Suppressor macrophage treated with lipopolysaccharide for 1 hour (primary cell): ENCODE measurements around the gene CAMKK2.
A peak's percentile ranks its signal among the peaks of the same experiment; 100 is the strongest.
"Not testable (repeated sequence)": the region's sequence is repeated elsewhere in the genome, so short reads cannot be mapped to it uniquely, and the experiment has no call there.

ENCODE experiments used
- DNase-seq, 3 donors: peaks; one replicate each; pipeline ENCODE4 v3.0.0-alpha.2; 2020 to 2022

Gene CAMKK2

DNA sequence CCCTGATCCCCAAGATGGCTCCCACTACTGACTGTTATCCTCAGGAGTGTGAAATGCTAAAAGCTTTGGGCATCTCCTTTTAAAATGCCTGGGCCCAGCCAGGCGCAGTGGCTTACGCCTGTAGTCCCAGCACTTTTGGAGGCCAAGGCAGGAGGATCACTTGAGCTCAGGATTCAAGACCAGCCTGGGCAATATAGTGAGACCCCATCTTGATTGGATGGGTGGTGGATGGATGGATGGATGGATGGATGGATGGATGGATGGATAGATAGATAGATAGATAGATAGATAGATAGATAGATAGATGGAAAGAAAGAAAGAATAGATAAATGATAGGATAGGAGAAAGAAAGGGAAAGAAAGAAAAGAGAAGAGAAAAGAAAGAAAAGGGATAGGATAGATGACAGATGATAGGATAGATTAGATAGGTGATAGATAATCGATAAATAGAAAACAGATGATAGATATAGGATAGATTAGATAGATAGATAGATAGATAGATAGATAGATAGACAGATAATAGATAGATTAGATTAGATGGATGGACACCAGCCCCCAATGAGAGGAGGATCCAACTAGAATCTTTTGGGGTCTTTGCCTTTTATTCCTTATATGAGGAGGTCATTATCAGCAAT is 77.0 kb downstream of the CAMKK2 start:
- DNase-seq: no peak

DNA sequence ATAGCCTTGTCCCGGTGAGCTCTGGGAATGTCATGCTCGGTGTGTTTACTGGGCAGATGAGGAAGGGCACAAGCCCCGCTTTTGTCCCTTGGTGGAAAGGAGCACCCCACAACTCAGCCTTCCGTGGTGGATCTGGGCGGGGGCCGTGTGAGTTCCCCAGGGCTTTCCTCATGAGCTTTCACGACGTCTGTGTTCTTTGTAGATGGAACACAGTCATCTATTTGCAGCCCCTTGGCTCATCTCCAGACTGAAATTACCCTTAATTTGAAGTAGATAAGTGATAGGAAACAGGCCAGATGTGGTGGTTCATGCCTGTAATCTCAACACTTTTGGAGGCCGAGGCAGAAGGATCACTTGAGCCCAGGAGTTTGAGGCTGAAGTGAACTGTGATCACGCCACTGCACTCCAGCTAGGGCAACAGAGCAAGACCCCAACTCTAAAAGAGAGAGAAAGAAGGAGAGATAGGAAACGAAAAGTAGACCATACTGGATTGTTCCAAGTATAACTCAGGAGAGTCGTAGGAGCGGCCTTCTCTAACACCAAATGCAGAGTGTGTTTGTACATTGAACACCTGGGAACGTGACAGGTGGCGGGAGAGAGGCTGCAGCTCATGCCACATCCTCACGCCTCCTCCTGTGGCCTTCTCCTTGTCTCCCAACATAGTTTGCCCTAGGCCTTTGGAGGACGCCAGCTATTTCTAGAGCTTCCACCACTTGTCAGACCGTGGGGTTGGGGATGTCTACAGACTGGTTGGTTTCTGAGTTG is 77.7 kb downstream of the CAMKK2 start:
- DNase-seq: no peak

DNA sequence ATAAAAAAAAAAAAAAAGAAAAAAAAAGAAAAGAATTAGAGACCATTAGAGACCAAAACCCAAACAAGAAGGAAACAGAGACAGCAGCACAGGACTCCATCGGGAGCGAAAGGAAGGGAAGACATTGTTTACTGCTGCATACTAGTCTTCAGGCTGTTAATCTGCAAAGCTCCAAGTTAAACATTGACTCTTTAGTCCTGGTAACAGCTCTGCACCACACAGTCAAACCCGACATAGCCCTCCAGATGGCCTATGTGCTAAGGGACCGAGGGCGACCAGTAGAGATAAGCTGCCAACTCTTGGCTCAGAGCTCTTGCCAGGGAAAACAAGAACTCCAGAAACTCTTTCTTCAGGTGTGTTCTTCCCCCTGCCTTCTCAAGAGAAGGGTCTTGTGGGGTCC is 78.7 kb downstream of the CAMKK2 start:
- no peak for DNase-seq

DNA sequence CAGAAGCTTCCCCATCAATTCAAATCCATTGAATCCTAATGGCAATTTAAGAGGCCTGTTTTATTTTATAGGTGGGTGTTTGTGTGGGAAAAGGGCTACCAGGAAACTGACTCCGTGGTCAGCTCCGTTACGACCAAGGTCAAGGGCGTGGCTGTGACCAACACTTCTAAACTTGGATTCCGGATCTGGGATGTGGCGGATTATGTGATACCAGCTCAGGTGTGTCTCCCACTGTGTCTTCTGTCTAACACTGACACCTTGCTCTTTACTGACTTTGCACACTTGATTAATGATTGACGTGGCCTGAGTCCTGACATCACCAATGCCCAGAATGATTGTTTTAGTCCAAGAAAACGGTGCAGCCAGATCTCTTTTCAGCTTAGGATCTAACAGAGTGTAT is 79.4 kb downstream of the CAMKK2 start:
- no peak for DNase-seq

DNA sequence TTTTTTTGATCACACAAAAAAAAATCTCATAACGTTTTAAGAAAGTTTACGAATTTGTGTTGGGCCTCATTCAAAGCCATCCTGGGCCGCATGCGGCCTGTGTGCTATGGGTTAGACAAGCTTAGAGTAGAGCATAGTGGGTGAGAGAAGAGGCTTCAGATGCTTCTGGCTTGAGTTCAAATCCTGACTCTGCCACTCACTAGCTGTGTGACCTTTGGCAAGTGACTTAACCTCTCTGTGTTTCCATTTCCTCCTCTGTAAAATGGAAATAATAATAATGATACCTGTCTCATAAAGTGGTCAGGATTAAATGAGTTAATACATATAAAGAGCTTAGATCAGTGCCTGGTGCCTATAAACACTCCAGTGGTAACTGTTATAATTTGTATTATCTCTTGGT is 80.4 kb downstream of the CAMKK2 start:
- no peak for DNase-seq

DNA sequence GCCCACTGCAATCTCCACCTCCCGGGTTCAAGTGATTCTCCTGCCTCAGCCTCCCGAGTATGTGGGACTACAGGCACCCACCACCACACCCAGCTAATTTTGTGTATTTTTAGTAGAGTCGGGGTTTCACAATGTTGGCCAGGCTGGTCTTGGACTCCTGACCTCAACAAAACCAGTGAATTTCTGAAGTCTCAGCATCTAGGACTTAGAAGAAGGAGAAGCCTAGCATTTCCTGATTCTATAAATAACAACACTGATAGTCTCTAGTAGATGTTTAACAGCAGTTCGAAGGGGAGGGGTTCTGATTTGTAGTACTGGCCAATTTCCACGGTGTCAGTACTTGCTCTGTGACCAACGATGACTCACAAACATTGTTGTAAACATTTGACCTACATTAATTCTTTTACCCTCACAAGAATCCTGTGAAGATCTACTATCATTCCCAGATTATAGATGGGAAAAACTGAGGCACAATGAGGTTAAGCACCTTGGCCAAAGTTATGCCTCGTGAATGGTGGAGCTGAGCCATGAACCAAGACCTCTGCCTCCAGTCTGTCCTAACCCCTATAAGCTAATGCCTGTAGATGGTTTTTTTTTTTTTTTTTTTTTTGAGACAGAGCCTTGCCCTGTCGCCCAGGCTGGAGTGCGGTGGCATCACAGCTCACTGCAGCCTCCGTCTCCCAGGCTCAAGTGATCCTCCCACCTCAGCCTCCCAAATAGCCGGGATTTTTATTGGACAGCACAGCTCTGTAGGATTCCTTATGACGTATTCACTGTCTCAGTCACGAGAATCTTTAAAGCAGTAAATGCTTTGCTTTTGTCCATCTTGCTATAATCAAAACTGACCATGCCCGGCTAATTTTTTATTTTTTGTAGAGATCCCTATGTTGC is 81.4 kb downstream of the CAMKK2 start:
- DNase-seq: peak; percentile 86 to 97 (median 95)

DNA sequence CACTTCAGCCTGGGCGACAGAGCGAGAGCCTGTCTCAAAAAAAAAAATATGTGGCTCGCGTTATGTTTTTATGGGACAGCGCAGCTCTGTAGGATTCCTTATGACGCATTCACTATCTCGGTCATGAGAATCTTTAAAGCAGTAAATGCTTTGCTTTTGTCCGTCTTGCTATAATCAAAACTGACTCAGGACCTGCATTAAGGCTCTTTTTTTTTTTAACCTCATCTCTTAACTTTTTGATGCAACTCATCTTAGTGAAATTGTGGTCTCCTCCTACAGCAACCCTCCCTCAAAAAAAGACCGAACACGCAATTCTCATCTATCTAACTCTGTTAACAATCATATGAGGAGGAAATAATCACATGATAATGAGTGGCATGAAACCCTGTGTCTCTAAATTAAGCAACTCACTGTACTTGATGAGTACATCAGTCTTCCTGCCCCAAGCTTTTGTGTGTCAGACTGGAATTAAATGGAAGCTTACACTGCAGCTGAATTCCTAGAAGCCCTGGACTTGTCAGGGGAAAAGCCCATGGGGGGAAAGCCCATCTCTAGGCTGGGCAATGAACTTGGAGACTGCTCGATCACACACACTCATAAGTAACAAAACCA is 82.2 kb downstream of the CAMKK2 start:
- peak; percentile 91 to 99 (median 98) for DNase-seq

DNA sequence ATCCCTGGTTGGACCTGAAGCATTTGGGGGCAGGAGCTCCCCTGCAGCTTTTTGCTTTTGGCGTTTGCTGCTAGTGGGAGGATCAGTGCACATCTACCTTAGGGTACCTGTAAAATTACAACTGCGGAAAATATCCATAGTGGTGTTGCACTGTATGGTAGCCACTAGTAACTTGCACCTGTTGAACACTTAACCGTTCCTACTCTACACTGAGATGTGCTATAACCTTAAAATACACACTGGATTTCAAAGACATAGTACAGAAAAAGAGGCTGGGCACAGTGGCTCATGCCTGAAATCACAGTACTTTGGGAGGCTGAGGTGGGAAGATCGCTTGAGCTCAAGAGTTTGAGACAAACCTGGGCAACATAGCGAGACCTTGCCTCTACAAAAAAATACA is 83.6 kb downstream of the CAMKK2 start:
- DNase-seq: no peak

DNA sequence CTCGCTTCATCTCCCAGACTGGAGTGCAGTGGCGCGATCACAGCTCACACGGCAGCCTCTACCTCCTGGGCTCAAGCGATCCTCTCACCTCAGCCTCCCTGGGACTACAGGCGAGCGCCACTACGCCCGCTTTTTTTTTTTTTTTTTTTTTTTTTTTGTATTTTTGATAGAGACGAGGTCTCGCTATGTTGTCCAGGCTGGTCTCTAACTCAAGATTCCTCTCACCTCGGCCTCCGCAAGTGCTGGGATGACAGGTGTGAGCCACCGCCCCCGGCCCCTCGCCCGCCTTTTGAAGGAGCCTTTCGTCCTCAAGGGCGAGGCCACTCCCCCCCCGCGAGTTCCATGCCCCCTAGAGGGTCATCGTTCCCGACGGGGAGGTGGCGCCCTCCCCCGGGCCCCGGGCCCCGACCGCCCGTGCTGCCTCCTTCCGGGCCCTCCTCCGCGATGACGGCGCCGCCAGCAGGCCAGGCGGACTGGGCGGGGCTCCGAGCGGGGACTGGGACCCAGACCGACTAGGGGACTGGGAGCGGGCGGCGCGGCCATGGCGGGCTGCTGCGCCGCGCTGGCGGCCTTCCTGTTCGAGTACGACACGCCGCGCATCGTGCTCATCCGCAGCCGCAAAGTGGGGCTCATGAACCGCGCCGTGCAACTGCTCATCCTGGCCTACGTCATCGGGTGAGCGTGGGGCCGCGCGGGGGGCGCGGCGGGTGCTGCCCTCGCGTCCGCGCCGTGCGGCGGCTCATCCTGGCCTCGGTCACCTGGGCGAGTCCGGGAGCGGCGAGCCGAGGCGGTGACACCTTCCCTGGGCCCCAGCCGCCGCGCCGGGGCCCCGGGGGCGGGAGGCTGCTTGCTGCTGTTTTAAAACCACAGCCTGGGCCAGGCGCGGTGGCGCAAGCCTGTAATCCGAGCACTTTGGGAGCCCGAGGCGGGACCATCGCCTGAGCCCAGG is 86.6 kb downstream of the CAMKK2 start, which contains the start of gene P2RX4:
P2RX4 (plus strand) TSS at position 506 of the 949 bp plus-strand sequence; CDS start at position 542, 36 bp downstream.
- peak; percentile 93 to 98 (median 96) for DNase-seq

DNA sequence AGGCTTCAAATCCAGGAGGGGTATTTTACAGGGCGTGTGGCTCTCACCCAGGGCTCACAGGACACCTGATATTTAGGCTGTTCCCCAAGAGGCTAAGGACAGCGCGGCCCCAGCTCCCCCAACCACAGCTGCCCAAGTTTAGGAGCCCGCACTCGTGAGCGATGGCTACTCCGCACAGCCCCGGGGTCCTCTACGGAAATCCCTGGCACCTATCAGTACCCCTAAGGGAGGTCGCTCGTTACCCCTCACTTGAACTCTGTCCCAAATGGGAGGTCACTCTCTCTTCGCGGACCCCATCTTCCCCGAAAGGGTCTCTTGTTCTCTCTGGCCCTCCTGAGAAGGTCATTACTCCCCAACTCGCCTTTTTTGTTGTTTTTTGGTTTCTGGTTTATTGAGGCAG is 87.3 kb downstream of the CAMKK2 start:
- no peak for DNase-seq

DNA sequence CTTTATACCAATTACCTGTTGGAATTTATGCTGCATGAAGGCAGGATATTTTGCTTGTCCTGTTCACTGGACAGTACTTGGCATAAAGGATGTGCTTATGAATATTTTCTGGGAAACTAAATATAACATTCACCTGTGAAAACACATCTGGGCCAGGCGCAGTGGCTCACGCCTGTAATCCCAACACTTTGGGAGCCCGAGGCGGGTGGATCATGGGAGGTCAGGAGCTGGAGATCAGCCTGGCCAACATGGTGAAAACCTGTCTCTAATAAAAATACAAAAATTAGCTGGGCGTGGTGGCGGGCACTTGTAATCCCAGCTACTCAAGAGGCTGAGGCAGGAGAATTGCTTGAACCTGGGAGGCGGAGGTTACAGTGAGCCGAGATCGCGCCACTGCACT is 87.9 kb downstream of the CAMKK2 start:
- not testable (repeated sequence) for DNase-seq

DNA sequence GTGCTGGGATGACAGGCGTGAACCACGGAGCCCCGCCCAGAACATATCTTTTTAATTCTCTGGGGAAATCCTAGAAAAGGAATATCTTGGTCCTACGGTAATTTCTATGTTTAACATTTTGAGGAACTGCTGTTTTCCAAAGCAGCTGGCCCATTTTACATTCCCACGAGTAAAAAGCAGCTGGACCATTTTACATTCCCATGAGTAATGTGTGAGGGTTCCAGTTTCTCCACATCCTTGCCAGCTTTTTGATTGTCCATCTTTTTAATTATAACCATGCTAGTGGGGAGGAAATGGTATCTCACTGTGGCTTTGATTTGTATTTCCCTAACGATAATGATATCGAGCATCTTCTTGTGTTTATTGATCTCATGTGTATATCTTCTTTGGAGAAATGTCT is 91.0 kb downstream of the CAMKK2 start:
- DNase-seq: no peak

DNA sequence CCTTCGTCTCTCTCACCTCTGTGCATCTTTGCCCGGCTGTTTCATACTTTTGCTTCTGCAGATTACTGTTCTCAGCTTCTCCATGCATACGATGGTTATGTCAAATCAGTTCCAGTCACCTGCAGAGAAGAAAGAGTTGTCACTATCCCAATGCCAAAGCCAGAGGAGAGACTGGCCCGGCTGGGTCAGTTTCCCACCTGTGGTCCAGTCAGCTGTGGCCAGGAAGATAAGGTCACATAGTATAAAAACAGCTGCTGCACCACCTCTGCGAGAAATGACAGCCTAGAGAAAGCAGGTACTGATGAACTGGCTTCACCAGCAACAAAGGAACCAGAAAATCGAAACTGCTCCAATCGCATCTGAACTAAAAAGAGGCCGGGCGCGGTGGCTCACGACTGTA is 93.0 kb downstream of the CAMKK2 start:
- DNase-seq: no peak

DNA sequence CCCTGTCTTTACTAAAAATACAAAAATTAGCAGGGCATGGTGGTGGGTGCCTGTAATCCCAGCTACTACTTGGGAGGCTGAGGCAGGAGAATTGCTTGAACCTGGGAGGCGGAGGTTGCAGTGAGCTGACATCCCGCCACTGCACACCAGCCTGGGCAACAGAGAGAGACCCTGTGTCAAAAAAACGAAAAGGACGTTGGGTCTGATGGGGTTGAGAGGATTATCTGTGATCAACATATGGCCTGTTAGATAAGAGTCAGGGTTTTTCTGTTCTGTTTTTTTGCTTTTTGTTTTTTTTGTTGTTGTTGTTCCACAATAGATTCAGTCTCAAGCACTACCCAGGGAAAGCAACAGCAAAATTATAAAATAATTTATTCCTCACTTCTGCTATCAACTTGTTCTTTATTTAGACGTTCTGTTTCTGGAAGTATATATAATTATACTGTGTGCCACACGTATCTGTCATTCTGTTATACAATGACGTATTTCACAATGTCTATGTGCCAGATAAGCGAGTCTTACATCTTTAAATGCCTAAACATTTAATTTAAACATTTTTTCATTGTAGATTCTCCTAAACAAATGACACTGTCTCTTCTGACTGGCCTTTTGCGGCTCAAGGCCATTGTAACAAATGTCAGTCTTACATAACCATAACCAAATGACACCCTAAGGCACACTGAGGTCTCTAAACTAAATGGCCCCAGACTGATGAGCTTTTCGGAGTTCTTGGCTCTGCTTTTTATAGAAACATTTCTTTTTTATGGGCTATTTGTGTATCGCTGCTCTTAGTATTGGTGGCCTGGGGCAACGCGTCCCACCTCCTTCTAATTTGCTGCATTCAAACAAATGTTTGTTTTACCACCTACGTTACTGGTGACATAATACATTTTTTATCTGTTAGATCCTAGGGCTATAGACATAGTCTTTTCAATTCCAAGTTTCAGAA is 93.8 kb downstream of the CAMKK2 start:
- no peak for DNase-seq

DNA sequence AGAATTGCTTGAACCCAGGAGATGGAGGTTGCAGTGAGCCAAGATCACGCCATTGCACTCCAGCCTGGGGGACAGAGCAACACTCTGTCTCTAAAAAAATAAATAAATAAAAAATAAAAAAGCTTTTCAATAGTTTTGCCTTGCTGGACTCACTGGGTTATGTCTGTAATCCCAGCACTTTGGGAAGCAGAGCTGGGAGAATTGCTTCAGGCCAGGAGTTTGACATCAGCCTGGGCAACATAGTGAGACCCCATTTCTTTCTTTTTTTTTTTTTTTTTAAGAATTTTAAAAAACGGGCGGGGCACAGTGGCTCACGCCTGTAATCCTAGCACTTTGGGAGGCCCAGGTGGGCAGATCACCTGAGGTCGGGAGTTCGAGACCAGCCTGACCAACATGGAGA is 95.4 kb downstream of the CAMKK2 start:
- DNase-seq: not testable (repeated sequence)

DNA sequence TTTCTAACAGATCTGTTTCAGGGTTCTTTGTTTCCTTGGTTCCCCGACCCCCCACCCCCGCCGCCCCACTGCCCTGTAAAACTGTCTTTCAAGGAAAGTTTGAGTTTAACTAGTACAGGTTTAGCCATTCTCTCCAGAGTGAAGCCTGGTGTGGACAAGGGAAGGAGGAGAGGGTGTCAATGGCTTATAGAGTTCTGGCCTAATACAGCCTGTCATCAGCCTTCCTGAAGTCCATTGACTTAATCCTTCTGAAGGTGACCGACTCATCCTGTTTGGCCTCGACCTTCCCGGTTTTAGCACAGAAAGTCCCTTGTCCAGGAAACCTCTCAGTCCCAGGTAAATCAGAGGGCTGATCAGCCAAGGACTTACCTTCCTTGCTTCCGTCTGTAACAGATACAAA is 97.6 kb downstream of the CAMKK2 start:
- no peak for DNase-seq

DNA sequence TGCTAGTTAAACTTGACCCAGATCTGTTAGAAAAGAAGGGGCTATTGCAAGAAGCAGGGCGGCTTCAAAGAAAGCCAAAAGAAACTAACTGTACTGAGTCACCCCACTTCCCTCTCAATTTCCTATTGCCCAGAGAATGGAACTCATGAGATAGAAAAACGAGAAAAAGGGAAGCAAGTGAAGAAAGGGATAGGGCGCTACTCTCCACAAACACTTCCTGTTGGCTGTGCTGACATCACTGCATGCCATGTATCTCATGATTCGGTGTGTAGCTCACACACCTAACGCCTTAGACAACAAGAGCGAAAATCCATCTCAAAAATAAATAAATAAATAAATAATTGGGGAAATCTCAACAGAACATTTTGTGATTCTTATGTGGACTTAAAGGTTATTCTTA is 99.6 kb downstream of the CAMKK2 start:
- peak; percentile 86 to 96 (median 94) for DNase-seq

DNA sequence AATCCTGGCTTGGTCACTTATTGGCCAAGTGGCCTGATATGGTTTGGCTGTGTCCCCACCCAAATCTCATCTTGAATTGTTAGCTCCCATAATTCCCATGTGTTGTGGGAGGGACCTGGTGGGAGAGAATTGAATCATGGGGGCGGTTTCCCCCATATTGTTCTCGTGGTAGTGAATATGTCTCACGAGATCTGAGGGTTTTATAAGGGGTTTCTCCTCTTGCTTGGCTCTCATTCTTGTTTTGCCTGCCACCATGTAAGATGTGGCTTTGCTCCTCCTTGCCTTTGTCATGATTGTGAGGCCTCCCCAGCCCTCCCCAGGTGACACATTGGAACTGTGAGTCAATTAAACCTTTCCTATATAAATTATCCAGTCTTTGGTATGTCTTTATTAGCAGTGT is 105.4 kb downstream of the CAMKK2 start:
- DNase-seq: peak; percentile 57 to 69 (median 59)

DNA sequence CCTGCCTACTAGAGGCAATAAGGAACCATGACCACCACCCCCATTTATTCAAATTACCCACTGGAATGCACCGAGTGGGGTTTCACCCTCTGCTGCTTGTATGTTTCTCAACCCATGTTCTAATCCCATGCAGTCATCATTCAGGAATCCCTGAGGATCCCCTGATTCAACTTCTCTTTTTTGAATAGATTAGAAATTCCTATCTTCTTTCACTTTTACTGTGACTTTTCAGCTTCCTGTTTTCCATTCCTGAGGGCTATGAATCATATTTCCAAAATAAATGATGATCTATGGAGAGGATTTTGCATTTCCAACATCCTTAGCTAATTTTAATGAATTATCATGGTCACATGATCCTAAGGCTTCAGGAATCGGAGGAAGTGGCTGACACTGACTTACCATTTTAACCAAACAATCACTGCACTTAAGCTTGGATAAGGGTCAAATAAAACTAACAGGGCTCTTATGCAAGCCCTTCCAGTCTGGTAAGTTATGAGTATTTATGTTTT is 105.9 kb downstream of the CAMKK2 start:
- DNase-seq: peak; percentile 94 to 99 (median 97)

DNA sequence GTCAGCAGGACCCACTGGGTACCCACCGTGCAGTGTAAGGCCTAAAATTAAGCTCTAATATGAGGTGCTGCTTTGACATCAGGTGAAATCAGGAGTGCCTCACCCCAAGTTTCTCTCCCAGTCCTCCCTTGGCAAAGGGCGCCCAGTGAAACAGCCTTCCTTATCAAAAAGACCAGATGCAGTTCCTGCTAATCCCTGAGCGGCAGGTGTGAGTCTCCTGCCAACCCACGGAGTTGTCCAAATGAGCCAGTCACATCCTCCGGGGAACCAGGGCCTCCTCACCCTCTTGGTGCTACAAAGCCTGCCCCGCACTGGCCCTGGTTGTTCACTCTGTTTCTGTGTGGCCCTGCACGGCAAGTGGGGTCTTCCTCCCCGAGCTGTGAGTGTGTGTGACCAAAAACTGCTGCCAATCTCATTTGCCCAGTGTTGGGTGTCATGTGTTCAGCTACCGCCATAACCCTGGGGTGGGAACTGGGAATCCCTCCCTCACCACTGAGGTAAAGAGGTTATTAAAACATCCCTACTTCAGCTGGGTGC is 106.8 kb downstream of the CAMKK2 start:
- peak in 1 of 3 donors; percentile 47 for DNase-seq
